ENCODE results near the gene MOCS3.

The MOCS3 gene

GRCh38 chr20:50916257-50916656 is 42.4 kb upstream of the MOCS3 start:
- TF ChIP-seq, protein P1, sequence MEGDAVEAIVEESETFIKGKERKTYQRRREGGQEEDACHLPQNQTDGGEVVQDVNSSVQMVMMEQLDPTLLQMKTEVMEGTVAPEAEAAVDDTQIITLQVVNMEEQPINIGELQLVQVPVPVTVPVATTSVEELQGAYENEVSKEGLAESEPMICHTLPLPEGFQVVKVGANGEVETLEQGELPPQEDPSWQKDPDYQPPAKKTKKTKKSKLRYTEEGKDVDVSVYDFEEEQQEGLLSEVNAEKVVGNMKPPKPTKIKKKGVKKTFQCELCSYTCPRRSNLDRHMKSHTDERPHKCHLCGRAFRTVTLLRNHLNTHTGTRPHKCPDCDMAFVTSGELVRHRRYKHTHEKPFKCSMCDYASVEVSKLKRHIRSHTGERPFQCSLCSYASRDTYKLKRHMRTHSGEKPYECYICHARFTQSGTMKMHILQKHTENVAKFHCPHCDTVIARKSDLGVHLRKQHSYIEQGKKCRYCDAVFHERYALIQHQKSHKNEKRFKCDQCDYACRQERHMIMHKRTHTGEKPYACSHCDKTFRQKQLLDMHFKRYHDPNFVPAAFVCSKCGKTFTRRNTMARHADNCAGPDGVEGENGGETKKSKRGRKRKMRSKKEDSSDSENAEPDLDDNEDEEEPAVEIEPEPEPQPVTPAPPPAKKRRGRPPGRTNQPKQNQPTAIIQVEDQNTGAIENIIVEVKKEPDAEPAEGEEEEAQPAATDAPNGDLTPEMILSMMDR (IDR thresholded peaks at IDR 0.05): no peak
- DNase-seq (ENCODE audit: low spot score): no peak
- no peak overlapping the region for H3K4me3 ChIP-seq
- peak overlapping the region; percentile 5 to 36 for H3K27ac ChIP-seq

DNA sequence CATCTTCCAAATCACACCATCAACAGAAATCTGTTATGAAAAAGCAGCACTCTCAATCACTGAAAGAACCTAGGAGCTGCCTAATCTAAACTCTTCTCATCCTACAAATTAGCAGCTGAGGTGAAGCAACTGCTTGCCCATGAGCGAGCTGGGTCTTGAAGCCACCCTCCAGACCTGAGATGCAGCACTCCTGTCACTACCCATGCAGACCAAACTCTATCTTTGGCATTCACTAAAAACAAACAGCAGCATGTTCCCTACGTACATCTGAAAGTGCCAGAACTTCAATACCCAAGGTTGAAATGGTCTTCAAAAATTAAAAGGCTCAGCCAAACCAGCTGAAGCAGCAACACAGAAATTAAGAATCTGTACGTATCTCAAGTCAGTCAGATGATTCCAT is 41.7 kb upstream of the MOCS3 start:
- TF ChIP-seq, protein P1 (IDR thresholded peaks at IDR 0.05): no peak
- Histone ChIP-seq H3K27ac (peak overlapping the region; percentile 7 to 36), H3K4me3 (no peak overlapping the region)
- no peak for DNase-seq (ENCODE audit: low spot score)

DNA sequence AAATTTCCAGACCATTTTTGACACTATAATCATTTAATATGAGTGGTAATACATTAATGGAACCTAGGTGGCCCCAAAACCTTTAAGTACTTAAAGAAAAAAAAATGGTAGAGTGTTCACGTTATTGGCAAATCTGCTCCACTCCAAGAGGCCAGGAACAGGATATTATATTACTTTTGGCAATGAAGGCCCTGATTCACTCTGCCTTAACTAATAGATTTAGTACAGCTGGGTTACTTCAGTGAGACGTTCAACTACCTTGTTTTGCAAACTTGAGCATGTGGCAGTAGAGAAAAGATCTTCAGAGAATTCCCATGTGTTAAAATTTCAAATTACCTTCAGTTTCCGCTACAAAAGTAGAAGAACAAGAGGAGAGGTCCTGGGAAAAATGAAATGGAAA is 40.2 kb upstream of the MOCS3 start:
- TF ChIP-seq, protein P1 (IDR thresholded peaks at IDR 0.05): no peak
- H3K4me3 ChIP-seq: no peak overlapping the region
- no peak overlapping the region for H3K27ac ChIP-seq
- DNase-seq (ENCODE audit: low spot score): no peak

DNA sequence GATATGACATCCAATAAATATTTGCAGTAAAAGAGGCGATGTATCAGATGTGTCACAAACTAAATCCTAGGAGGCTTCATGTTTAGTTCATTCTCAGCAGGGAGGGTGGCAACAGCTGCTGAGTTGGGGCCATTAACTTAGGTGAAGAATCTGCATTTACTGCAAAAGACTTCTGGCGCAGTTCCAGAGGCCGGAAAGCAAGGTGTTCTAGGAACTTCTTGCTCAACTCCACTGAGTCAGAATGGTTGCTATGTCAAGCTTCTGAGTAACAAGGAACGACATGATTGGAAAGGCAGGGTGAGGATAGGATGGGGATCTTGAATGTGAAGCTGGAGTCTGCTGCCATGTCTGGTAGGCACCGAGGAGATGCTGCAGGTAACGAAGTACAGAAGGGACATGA is 39.1 kb upstream of the MOCS3 start:
- DNase-seq (ENCODE audit: low spot score): no peak
- H3K27ac ChIP-seq: peak overlapping the region in 1 of 2 donors; percentile 13
- no peak overlapping the region for H3K4me3 ChIP-seq
- TF ChIP-seq, protein P1 (IDR thresholded peaks at IDR 0.05): no peak

DNA sequence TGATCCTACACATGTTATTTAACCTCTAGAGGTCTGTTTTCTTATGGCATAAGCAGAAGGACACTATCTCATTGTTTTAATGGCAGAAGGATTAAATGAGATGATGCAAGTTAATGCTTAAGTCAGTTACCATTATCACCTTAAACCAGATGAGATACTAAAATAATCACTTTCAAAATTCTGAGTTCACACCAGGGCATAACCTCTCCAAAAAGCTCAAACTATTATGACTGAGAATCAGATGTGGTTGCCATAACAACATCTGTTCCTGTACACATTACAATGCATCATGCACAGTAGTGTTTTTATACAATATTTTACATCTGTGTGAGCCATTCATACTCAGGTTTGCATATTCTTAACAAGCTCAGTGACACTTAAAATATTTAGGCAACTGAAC is 37.6 kb upstream of the MOCS3 start:
- TF ChIP-seq, protein P1 (IDR thresholded peaks at IDR 0.05): no peak
- no peak overlapping the region for H3K4me3 ChIP-seq
- H3K27ac ChIP-seq: no peak overlapping the region
- no peak for DNase-seq (ENCODE audit: low spot score)

DNA sequence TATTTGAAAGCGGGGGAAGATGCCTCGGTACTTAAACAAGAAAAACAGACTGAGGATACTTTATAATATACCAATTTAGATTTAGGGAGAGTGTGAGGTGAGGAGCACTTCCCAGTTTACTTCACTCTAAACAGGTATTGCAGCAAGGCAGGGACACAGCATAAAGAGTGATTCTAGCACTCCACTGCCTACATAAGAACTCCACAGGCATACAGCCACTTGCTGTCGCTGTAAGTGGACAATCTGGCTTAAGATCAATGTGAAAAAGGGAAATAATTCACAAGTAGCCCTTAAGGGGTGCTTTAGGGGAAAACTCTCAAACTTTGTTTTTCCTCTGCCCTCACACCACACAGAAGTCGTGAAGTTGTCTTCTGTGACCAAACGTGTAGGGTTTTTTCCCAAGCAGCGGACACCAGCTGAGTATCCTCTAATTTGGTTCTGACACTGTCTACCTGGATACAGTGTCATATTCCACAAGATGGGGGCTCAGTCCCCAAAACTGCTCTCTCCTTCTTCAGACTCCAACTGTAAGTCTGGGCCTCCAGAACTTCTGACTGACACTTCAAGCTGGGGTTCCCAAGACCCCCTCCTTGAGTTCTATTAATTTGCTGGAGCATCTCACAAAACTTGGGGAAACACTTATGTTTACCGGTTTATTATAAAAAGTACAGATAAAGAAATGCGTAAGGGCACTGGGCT is 36.7 kb upstream of the MOCS3 start:
- DNase-seq (ENCODE audit: low spot score): no peak
- H3K27ac ChIP-seq: no peak overlapping the region

More for the DNA sequence above, 36.7 kb upstream of the MOCS3 start:
- H3K4me3 ChIP-seq: peak overlapping the region; percentile 8
- TF ChIP-seq, protein P1 (IDR thresholded peaks at IDR 0.05): no peak
